GM18870 (cell line): ENCODE results near the gene LRRC7.
"Not testable (repeated sequence)": the region's sequence is repeated elsewhere in the genome, so short reads cannot be mapped to it uniquely, and the experiment has no call there.

Source experiments
- ATAC-seq: cut with Tn5 transposase; IDR thresholded peaks from one replicate; pipeline ENCODE4 v1.9.1; 2021; ENCODE audit warnings: moderate library complexity; ENCODE audit not compliant: unreplicated experiment

LRRC7 gene

DNA sequence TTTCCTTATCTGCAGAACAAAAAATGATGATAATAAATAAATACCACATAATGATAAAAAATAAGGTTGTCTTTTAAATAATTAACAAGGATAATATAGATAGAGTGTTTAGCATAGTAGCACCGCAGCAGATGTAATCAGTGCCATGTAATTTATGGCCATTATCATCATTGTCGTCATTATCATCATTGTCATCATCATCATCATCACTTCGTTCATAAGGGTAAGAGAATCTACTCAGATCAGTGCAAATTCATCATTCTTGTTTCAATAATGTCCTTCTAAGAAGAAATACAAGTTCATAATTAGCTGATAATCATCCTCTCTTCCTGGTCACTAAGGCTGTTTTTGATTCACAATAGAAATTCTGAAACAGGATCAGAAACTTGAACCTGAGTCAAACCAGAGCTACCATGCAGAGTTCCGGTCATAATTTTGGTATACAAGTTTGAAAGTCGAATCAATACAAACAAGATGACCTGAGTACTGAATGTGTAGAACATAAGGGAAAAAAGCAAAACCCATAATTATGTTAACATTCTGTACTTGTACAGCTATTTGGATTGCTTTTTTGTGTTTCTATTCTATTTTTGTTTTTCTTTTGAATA lies 465.6 kb downstream of the LRRC7 start:
- peak; percentile 66 for ATAC-seq

DNA sequence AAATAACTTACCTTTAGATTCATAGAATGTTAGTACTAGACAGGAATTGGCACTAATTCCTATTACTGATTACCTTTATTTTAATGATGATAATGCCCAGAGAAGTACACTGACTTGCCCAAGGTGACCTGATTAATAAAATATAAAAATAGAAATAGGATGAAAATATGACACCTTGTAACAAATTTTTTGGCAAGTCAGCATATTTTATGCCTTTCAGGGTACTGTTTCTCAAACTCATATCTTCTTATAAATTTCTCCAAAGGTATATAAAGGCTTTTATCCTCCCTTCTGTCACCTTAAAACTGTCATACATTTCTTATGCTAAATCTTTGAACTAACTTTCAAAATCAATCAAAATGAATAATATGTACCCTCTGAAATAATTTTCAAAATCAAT lies 466.2 kb downstream of the LRRC7 start:
- ATAC-seq = no peak

DNA sequence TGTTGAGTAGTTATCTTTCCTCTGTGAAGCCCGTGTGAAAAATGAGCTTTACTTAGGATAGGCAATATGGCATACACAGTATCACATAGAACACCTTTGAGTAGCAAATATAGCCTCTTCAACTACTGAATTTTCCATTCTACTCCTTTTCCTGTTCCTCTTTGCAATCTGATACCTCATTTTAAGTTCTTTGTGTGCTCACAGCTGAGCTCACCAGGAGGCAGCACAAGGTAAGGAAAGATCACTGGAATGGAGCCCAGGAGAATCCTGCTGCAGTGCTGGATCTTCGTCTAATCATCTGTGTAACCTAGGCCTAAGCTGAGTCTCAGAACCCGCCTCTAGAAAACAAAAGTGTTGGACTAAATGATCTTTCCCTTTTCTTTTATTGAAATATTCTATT lies 466.7 kb downstream of the LRRC7 start:
- no peak for ATAC-seq

DNA sequence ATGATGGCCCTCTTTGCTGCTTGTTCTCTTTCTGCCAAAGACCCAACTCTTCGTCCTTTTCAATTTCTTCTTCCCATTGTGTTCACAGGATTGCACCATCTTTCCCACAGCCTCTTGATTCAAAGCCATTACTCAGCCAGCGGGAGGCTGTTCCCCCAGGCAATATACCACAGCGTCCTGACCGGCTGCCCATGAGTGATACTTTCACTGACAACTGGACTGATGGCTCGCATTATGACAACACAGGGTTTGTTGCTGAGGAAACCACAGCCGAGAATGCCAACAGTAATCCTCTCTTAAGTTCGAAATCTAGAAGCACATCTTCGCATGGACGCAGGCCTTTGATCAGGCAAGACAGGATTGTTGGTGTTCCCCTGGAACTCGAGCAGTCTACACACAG lies 470.3 kb downstream of the LRRC7 start:
- ATAC-seq = no peak

DNA sequence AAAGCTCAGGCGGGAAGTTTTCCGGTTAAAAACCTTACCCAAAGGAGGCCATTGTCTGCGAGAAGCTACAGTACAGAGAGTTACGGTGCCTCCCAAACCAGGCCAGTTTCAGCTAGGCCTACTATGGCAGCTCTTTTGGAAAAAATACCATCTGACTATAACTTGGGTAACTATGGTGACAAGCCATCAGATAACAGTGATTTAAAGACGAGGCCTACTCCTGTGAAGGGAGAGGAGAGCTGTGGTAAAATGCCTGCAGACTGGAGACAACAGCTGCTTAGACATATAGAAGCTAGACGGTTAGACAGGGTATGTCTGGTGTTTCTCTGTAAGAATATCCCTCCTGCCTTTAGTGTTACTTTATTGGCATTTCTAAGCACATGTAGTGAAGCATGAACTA lies 471.8 kb downstream of the LRRC7 start:
- ATAC-seq = no peak

DNA sequence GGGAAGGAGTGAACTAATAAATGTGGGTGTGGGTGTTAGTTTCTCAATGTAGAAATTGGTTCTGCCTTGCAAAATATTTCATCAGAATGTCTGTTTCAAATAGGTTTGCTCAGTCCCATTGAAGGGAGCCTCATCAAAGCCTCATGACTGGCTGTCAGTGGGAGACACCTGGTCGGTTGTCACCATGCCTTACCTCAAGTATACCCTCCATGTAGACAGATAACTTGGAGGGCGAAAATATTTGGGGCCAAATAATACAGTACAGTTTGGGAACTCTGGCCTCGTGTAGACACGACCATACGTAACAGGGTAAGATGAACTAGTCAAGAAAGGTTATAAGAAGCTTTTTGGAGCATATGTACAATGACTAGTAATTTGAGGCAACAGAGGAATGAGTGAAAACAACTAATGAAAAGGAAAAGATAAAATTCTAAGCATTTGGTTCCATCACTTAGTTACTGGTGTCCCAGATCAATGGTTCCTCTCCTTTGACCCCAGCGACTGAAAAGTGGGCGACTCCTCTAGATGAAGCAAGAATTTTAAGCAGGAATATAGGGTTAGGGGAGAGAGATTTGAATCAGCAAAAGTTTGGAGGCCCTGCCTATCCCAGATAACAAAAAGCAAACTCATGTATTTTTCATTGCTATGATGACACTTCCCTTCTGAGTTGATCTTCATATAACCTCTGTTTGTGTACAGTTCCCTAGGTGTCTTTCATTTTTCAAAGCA lies 473.8 kb downstream of the LRRC7 start:
- ATAC-seq = no peak

DNA sequence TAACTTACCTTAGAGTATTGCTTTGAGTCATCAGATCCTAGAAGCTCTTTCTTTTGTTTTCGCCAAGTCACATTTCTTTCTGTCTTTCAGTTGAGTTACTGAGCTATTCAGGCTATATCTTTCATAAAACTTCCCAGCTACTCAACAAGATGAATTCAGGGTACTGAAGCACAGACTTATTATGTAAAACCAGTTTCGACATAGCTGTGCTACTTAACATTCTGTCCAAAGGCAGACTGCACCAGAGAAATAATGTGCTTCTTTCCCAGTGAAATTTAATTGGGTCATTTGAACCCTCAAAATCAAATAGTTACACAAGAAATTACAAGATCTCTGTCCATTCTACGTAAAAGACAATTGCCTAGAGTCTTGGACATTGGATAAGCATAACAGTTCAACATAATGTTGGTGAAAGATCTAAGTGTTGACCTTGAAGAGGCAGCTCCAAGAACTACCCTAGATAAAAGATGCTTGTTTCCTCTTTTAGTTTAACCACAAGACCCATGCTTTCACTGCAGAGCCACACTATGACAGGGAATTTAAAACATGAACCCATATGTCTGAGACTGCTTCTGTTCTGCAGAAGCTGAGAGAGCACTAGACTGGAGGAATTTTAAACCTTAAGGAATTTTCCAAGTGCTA lies 474.5 kb downstream of the LRRC7 start:
- ATAC-seq = no peak

DNA sequence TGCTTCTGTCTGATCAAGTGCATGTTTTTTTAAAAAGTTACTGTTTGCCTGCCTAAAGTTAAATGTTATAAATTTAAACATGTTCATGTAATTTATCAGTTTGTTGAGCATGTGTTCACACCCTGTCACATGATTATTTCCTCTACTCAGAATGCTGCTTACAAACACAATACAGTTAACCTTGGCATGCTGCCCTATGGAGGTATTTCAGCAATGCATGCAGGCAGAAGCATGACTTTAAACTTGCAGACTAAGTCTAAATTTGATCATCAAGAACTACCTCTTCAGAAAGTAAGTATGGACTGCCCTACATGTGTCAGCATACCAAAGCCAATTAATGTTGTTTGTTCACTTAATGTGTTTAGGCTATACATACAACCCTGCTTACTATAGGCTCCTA lies 476.1 kb downstream of the LRRC7 start:
- no peak for ATAC-seq

DNA sequence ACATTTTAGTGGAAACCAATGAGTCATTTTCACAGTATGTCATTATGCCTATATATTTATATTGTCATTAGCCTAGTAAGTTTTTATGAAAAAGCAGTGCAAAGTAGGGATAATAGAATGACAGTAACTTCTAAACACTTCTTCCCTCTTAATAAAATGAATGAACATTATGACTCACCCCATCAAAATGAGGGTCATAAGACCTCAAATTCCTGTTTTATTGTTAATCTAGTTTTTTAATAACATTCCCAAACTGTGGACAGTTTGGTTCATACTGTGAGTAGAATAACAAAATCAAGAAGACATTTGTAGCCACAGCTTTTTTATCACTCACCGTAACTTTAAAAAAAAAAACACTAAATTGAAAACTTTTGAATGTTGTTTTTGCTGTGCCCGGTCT lies 477.1 kb downstream of the LRRC7 start:
- ATAC-seq = no peak

DNA sequence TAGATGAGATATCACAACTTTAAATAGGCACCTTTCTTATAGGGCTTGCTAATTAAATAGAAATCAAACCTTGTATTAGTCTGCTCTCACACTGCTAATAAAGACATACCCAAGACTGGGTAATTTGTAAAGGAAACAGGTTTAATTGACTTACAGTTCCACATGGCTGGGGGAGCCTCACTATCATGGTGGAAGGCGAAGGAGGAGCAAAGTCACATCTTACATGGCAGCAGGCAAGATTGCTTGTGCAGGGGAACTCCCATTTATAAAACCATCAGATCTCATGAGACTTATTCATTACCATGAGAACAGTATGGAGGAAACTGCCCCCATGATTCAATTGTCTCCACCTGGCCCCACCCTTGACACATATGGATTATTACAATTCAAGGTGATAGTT lies 477.9 kb downstream of the LRRC7 start:
- ATAC-seq = not testable (repeated sequence)

DNA sequence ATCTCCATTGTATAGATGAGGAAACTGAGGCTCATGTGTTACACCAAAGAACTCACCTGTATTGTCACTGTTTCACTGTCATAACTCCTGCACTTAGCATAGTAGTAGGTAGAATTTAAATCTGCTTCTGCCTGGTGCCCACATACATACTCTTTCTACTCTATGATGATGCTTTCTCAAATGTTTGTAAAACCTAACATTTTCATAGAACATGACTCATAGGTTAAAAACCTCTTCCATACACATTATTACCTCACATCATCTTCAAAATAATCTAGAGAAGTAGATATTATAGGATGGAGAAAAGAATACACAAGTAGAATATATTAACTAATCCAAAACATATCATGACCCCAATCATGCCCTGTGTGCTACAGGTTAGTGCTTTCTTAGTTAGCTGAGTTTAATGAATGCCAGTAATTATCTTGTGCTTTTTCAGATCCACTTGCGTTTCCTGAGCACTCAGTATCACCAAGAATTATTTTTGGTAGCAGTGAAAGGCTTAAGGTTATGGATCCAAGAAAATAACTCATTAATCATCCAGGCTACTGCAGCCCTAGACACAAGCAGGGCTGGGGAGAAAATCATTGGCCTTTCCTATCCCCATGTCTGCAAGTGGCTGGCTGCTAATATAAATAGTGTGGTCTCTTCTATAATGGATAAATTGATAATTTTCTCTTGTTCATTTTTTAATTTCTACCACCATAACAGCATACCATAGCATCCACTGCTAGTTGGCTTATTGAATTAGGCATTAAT lies 480.8 kb downstream of the LRRC7 start:
- no peak for ATAC-seq

DNA sequence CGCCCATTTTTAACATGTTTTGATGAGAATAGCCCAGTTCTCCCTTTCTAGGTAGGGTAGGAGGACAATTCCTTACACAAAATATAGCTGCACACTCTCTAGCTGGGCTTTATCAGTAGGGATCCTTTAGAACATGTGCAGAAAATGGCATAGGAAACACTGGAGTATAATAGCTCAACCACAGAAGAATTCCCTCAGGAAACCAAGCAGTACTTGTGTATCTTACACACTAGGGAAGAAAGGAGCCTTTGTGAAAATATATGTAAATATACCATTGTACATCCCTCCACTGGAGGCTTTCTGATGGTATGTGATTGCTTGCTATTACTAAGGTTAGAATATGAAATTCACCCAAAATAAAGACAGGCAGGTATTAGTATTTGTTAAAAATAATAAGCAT lies 484.2 kb downstream of the LRRC7 start:
- no peak for ATAC-seq

DNA sequence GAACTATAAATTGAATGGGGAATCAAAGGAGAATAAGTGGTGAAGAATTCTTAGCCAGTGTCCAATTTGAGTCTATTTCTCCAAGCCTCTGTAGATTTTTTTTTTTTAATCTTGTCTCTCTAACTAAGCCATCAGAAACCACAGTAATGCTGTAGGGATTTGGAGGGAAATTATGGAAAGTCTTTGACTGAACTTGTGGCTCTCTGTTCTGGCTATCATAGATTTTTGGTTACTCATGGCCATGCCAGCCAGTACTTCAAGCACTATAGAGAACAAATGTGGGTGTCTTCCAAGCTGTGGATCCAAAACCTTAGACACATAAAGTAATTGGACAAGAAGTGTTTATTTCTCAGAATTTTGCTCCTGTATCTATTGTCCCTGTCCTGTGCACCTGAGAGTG lies 489.8 kb downstream of the LRRC7 start:
- ATAC-seq = no peak

DNA sequence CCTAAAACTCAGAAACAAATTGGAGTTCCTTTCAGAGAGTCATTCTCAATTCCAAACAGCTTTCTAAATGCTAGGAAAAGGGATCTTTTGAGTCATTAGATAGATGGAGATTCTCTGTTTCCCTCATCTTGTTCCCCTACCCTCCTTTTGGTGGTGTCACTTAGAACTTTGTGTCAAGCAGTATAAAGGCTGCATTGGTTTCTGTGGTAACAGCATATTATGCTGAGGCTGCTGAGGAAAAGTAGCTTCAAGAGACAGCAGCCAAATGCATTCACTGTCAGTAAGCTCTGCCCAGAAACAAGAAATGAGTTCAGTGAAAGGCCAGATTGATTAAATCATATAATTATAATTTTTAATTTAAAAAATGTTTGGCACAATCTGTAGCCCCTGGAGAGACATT lies 493.5 kb downstream of the LRRC7 start:
- no peak for ATAC-seq

DNA sequence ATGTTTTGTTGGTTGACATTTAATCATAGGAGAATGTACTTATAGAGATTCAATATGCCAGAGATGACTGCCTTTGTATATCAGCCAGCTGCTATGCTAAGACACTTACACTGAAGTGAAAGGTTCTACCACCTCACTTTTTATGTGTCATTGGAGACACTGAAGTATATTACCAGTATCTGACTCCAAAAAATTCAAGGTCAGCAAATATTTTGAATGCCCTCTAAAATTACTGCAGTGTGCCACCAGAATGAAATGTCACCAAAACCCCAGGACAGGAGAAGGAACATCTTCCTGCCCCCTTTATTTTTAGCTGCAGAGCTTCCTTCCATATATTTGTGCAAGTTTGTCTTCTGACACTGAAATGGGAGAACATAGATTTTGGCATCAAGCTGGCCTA lies 496.1 kb downstream of the LRRC7 start:
- no peak for ATAC-seq

DNA sequence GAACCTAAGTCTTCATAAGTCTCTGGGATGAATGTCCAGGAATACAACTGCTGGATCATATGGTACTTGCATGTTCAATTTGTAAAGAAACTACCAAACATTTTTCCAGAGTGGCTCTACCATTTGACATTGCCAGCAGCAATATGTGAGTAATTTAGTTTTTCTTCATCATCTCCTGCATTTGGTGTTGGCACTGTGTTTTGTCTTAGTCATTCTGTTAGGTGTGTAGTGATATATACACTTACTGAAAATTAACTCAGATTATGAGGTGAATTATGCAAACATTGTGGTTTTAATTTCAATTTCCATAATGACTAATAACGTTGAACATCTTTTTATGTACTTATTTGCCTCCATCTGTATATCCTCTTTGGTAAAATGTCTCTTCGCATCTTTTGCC lies 499.0 kb downstream of the LRRC7 start:
- no peak for ATAC-seq

DNA sequence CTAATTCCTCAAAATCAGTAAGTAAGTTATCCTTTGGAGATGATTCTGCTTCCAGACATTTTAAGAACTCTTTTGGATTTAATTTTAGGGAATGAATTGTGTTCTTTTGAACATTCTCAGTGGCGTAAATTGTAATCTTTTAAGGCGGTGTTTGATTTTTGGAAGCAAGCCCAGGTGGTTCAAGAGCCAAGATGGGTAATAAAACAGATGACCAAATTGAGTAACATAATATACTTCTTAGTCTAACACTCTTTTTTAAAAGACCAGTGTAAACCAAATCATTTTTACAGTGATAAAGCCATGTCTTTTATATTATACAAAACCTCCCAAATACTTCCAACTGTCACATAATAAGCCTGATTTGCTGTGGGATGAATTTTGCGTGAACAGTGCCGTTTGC lies 503.9 kb downstream of the LRRC7 start:
- no peak for ATAC-seq

DNA sequence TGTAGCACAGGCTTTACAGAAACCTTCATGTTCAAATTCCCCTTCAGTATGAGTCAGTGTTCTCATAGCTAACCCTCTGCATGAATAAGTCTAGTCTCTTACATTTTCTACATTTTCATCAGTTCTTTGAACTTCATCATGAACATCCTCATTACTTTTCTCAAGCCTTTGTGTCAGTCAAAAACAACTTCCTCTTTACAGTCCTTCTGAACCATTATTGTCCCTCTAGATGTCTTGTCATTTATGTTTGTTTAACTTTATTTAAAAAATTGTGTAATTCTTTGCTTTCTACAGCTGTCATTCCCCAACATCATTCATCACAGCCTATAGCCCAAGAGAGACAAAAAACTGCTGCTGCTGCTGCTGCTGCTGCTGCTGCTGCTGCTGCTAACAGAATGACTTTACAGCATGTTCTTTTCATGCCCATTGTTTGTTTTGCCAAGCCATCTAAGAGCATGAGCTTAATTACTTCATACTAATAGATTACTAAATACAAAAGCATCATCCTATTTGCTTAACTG lies 504.6 kb downstream of the LRRC7 start:
- ATAC-seq = peak; percentile 55

DNA sequence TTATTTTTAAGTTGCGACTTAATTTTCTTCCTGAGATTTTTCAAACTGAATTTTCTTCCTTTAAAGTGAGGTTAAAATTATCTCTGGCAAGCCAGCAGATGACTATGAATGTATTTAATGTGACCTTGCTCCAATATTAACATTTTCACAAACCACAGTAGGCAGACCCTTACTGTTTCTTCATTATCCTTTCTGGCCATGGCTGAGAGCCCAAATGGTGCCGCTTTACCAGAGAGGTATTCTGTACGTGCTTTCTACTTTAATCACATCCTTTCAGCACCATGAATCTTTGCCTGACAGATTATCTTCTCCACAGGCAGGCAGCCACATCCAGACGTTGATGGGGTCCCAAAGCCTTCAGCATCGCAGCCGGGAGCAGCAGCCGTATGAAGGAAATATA lies 508.0 kb downstream of the LRRC7 start:
- ATAC-seq = no peak

DNA sequence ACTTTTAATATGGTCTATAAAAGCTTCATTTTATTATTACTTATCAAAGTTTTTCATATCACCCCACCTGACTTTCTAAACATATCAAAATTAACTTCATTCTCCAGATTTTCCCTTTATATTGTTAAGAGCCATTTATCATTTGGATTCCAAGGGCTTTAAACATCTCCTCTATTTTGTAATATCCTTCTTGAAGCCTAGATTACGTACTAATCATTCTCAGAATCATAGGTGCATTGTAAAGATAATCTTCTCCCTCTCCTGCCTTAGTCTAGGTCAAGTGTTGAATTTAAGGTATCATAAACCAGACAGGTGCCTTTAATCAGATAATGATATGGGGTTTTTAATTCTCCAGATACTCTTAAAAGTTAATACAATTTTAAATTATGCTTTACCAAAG lies 509.3 kb downstream of the LRRC7 start:
- ATAC-seq = no peak

DNA sequence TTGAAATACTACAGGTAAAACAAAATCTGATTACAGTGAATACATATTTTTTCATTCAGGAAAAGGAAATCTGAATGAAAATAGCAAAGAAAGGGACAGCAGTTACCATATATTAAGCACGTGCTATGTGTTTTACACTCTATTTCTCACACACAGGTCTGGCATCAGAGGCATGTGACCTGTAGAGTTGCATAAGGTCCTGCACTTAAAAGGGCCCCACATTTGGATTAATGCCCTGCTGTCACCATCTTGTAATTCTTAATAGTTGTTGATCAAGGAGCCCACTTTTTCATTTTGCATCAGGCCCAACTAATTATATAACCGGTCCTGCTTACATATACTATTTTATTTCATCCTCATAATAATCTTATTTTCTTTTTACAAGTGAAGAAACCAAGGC lies 511.8 kb downstream of the LRRC7 start:
- ATAC-seq = no peak

DNA sequence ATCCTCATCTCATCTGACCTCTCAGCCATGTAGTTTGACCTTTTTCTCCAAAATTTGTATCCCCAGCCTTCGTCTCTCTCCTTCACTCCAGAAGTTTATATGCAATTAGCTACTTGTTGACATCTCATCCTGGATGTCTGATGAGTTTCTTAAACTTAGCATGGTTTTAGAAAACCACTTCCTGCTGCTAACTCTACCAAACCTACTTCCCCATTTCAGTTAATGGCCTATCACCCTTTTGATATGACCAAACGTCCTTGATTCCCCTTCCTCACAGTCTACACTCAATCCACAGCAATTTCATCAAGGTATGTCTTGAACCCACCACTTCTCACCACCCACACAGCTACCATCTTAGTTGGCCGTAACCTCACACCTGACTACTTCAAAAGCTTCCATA lies 515.8 kb downstream of the LRRC7 start:
- peak; percentile 56 for ATAC-seq
